HepG2 (cell line): ENCODE measurements around the gene HBEGF. TPM values are rescaled to one million over a fixed set of nuclear protein-coding genes. Genes with fewer than 3 reads are reported as not detected.

Experiments
- CC2D1A ChIP-seq: sonication (generic); formaldehyde crosslinking; IDR thresholded peaks from 2 replicates; pipeline ENCODE4 v1.8.1; 2023; ENCODE audit warnings: mild to moderate bottlenecking, missing genetic modification reagents
- GZF1 ChIP-seq: sonication (generic); formaldehyde crosslinking; IDR thresholded peaks from 2 replicates; pipeline ENCODE4 v1.5.1; 2020; ENCODE audit warnings: mild to moderate bottlenecking, missing genetic modification reagents
- KLF16 ChIP-seq, 2 experiments: sonication (generic) in 1 of 2; formaldehyde crosslinking in 1 of 2; IDR thresholded peaks; 2 replicates each; pipeline versions ENCODE4 v1.6.1 to v1.8.0; 2016 to 2023; ENCODE audit warnings: missing genetic modification reagents in 2 of 2, missing compliant biosample characterization in 1 of 2
- NR2F1 ChIP-seq, 2 experiments: fragments of 450-650 bp in 1 of 2; formaldehyde crosslinking in 1 of 2; IDR thresholded peaks; 2 replicates each; pipeline versions ENCODE4 v1.5.0 to v1.6.1; 2016 to 2020; ENCODE audit warnings: mild to moderate bottlenecking in 1 of 2, missing compliant biosample characterization in 1 of 2, missing genetic modification reagents in 1 of 2, moderate library complexity in 1 of 2
- PITX1 ChIP-seq: sonication (generic); formaldehyde crosslinking; IDR thresholded peaks from 2 replicates; pipeline ENCODE4 v1.5.1; 2020; ENCODE audit warnings: mild to moderate bottlenecking, missing genetic modification reagents
- PREB ChIP-seq: sonication (generic); formaldehyde crosslinking; IDR thresholded peaks from 2 replicates; pipeline ENCODE4 v1.4.0; 2020; ENCODE audit warnings: missing genetic modification reagents
- YY1 ChIP-seq: IDR thresholded peaks from 2 replicates; pipeline ENCODE4 v1.6.1; 2011; ENCODE audit warnings: low read length, low read depth, moderate library complexity, mild to moderate bottlenecking; ENCODE audit not compliant: insufficient read depth, insufficient replicate concordance
- ZBTB39 ChIP-seq: sonication (generic); formaldehyde crosslinking; IDR thresholded peaks from 2 replicates; pipeline ENCODE4 v1.5.0; 2020; ENCODE audit warnings: missing genetic modification reagents
- ZBTB7B ChIP-seq: sonication (generic); formaldehyde crosslinking; IDR thresholded peaks from 2 replicates; pipeline ENCODE4 v1.4.0; 2020; ENCODE audit warnings: missing genetic modification reagents
- ZMAT3 ChIP-seq: sonication (generic); formaldehyde crosslinking; conservative IDR thresholded peaks from 2 replicates; pipeline ENCODE4 v1.7.0; 2021; ENCODE audit warnings: missing genetic modification reagents
- ZMYM3 ChIP-seq: sonication (generic); formaldehyde crosslinking; IDR thresholded peaks from 2 replicates; pipeline ENCODE4 v1.5.1; 2020; ENCODE audit warnings: mild to moderate bottlenecking, missing genetic modification reagents
- ZNF407 ChIP-seq: sonication (generic); formaldehyde crosslinking; IDR thresholded peaks from one replicate; pipeline ENCODE4 v1.5.1; 2020; ENCODE audit warnings: mild to moderate bottlenecking, missing genetic modification reagents; ENCODE audit errors: not compliant biosample characterization
- ZNF512 ChIP-seq: sonication (generic); formaldehyde crosslinking; IDR thresholded peaks from 2 replicates; pipeline ENCODE4 v1.4.0; 2020; ENCODE audit warnings: mild to moderate bottlenecking, missing genetic modification reagents
- ZNF720 ChIP-seq: sonication (generic); formaldehyde crosslinking; IDR thresholded peaks from 2 replicates; pipeline ENCODE4 v1.4.0; 2020; ENCODE audit warnings: missing genetic modification reagents
- ZNF776 ChIP-seq: sonication (generic); formaldehyde crosslinking; IDR thresholded peaks from 2 replicates; pipeline ENCODE4 v1.4.0; 2020; ENCODE audit warnings: mild to moderate bottlenecking, missing genetic modification reagents
- polyA plus RNA-seq, 8 experiments: library from polyadenylated mRNA; depleted of rRNA in 3 of 8; stranded (reverse) in 7 of 8; unstranded in 1 of 8; fragments of >200 nt; fragmentation: Illumina TruSeq in 4 of 8; extraction: Trizol in 4 of 8; gene quantifications; 2 replicates each; pipeline versions ENCODE4 v1.2.1 to v1.2.3, GENCODE V29; 2011 to 2016; ENCODE audit warnings: low read depth in 4 of 8, missing spikeins in 1 of 8, mixed read lengths in 1 of 8; ENCODE audit not compliant: insufficient read depth in 1 of 8
- total RNA-seq, 5 experiments: library from RNA; depleted of rRNA; stranded (reverse); fragments of >200 nt; fragmentation: Illumina TruSeq; extraction: Trizol; gene quantifications; 2 replicates each; pipeline ENCODE4 v1.2.3, GENCODE V29; 2016; ENCODE audit warnings: low read depth in 1 of 5

The HBEGF gene
- total and polyA plus RNA-seq, 2 of the 13 experiments (the other 11 are each of a cell fraction or from before 2014, with no cell fraction given), result 1.7 to 5.0 TPM

- no peak for TF ChIP-seq ZBTB39 (CRISPR knock-in tag)
- TF ChIP-seq KLF16 (CRISPR knock-in tag; IDR thresholded peaks at IDR 0.05), result no peak
- no peak for TF ChIP-seq YY1
- no peak for TF ChIP-seq ZNF407 (CRISPR knock-in tag)
- TF ChIP-seq PITX1 (CRISPR knock-in tag), result peak; percentile 19; the same call in 1 of the 2 replicates
- TF ChIP-seq CC2D1A (CRISPR knock-in tag), result no peak
- no peak for TF ChIP-seq ZMYM3 (CRISPR knock-in tag)
- TF ChIP-seq ZNF512 (CRISPR knock-in tag), result no peak
- no peak for TF ChIP-seq ZNF720
- TF ChIP-seq PREB (CRISPR knock-in tag), result no peak
- no peak for TF ChIP-seq GZF1 (CRISPR knock-in tag)
- no peak for TF ChIP-seq ZBTB7B
- no peak for TF ChIP-seq ZNF776 (CRISPR knock-in tag)
- TF ChIP-seq ZMAT3, result no peak
- TF ChIP-seq NR2F1 (CRISPR knock-in tag; IDR thresholded peaks at IDR 0.05), result no peak
Observed at GRCh38 chr5:140293091-140293848, 53.1 kb downstream of the HBEGF start (continued).
